Inferior parietal cortex (tissue), 1 donor: Measurements from ENCODE around the gene KLHL15.

Experiments used
- DNase-seq: peaks from one replicate; pipeline ENCODE4 v3.0.0-alpha.2; 2016; ENCODE audit errors: extremely low spot score

KLHL15 gene

DNA sequence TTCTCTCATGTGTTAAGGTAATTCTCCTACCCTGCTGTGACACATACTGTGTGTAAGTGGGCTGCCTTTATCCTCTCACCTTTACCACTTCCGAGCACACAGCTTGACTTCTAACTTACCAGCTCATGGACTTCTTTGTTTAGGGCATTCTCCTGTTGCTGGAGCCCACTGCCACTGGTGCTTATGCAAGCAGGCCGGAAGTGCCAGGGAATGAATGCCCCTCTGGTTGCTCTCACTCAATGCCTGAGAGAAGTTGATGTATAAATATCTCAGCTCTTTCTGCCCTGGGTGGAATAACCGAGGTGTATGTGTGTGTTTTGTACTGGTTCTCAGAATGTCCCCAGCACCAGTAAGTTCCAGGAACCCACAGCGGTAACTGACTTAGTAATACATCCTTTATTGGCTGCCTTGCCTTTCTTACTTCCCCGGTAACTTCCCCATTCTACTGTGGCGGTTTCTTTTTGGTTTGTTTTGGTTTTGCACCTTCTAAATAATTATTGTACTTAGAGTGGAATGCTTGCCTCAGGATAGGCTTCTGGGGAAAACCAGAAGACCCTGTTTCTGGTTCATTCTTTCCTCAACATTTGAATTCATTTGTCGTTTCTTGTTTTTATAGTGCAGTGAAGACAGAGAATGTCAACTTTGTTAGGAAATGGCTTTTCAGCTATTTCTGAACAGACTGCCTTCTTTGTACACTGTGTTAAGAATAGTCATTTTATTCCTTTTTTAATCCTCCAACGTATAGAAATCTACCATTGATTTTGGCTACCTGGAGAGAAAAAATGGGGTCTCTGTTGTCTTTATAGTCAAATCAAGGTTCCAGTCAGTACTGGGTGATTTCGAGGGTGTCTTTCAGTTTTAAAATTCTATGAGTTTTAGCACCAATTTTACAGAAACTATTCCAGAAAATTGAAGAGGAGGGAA is 73.7 kb downstream of the KLHL15 start:
- no peak for DNase-seq

DNA sequence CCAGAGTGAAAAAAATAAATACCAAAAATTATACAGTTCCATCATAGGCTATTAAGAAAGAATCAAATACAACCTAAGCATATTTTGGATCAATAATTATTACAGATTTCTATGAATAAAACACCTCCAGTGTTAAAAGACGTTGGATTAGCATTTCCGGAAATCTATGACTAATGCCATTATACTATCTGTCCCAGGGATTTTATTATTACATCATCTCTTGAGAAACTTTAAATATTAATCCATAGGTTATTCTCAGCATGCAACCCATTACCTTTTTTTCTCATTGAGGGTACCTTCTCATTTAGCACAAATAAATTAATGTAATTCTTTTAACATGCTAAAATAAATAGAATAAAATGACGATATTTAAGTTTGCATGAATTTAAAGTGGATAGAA is 74.6 kb downstream of the KLHL15 start:
- DNase-seq: no peak

DNA sequence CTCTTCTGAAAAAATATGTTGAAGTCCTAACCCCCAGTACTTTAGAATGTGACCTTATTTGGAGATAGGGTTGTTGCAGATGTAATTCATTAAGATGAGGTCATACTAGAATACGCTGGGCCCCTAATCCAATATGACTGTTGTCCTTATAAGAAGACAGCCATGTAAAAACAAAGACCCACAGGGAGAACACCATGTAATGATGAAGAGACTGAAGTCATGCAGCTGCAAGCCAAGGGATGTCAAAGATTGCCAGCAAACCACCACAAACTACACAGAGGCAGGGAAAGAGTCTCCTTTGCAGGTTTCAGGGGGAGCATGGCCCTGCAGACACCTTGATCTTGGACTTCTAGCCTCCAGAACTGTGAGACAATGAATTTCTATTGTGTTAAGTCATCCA is 81.8 kb downstream of the KLHL15 start:
- no peak for DNase-seq

DNA sequence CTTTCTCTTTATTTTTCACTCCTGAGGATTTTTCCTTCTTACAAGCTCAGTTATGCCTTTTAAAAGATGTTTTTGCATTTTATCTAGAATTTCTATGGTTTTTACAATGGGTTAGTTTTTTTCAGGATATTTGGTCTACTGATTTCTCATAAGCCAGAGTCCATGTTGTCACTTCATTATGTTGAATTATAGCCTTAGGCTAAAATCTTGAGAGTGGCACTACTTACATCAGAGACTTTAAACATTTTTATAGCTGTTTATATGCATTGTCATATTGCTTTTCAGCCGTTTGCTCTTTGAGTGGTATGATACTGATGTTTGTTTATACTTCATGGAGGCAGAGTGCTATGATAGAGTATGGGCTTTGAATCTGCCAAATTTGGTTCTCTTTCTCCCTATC is 82.8 kb downstream of the KLHL15 start:
- no peak for DNase-seq

DNA sequence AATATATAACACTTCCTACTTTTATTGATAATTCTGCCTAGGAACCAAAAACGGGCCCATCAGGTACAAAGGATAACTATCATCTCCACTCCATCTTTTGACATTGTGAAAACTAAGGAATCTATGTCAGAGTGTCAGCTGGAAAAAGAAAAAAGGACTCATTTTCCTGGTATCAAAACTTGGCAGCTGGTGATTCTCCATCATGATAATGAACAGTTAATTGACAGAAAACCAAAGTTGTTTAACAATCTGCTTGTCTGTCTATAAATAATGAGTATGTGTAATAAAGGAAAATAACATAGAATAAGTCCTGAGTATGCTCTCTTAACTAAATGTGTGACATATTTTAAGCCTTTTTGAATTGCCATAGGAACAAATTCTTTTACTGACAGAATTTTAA is 87.8 kb downstream of the KLHL15 start:
- DNase-seq: no peak

DNA sequence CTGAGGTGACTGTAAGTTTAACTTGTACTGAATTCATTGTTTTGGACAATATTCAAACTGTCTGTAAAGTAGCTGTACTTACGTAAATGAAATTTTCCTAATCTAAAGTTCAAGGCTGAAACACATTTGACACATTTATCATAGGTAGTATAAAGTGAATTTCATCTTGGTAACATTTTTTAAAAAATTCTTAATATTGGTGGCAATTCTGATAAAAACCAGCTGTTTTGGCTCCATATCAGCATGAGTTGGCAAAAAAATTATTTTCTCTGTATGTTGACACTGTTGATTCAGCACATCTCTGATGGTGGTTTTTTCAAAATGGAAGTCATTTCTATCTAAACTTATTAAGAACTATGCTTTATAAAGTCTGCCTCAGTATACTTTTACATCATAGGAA is 88.3 kb downstream of the KLHL15 start:
- no peak for DNase-seq

DNA sequence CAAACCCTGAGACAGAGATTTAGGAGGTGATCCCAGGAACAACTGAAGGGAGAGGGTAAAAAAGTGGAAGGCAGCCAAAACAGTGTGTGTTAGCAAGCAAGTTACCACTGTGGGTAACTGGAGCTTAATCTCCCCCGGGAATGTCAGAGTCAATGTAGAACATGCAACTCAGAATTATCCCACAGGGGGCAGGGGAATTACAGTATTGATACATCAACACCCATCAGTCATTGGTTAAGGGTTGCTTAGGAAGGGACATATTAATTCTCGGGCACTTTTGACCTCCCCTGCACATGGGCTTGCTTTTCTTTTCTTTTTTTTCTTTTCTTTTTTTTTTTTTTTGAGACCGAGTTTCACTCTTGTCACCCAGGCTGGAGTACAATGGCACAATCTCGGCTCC is 89.9 kb downstream of the KLHL15 start:
- no peak for DNase-seq

DNA sequence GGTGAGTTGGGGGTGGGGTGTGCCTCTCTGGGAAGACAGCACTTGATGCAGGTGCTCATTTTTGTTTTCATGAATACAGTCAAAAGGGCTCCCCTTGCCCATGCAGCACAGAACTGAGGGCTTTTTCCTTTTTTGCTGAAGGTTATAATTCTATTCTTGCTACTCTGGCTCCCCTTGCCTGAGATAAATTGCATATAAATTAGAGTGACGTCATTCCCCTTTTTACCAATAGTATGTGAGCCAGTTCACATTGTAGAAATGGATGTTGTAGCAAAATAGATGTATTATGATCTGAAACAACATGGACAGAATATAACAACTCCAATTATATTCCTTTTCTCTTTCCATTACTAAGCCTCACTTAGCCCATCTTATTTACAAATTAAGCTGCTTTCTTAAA is 90.8 kb downstream of the KLHL15 start:
- no peak for DNase-seq

DNA sequence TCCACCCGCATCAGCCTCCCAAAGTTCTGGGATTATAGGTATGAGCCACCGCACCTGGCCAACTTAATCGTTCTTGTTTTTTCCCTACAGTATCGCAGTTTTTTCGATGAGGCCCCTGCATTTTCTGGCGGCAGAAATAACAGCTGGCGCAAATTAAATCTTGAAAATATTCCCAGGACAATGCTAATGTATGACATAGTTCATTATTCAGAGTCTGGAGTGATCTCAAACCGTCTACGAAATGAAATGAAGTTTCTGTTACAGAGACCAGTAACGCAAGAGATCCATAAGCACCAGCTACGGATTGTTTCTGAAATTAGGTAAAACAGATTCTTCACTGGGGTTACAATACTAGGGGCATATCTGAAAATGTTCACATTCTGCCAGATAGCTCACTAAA is 91.9 kb downstream of the KLHL15 start:
- no peak for DNase-seq
